HFF-Myc (cell line): ENCODE data around the gene STOML1.

Experiments used
- DNase-seq: peaks from one replicate; pipeline ENCODE4 v3.0.0-alpha.2; 2011; ENCODE audit warnings: low read depth; ENCODE audit errors: extremely low read depth
- H3K4me3 ChIP-seq: replicated peaks from 2 replicates; pipeline ENCODE4 v1.5.1; 2011; ENCODE audit warnings: low read depth, mild to moderate bottlenecking, control low read depth, low read length
- TF ChIP-seq, protein P1 (sequence below): IDR thresholded peaks from 2 replicates; pipeline ENCODE4 v1.5.1; 2012; ENCODE audit warnings: mild to moderate bottlenecking, low read depth, low read length, control low read depth; ENCODE audit errors: missing control alignments

The STOML1 gene

DNA sequence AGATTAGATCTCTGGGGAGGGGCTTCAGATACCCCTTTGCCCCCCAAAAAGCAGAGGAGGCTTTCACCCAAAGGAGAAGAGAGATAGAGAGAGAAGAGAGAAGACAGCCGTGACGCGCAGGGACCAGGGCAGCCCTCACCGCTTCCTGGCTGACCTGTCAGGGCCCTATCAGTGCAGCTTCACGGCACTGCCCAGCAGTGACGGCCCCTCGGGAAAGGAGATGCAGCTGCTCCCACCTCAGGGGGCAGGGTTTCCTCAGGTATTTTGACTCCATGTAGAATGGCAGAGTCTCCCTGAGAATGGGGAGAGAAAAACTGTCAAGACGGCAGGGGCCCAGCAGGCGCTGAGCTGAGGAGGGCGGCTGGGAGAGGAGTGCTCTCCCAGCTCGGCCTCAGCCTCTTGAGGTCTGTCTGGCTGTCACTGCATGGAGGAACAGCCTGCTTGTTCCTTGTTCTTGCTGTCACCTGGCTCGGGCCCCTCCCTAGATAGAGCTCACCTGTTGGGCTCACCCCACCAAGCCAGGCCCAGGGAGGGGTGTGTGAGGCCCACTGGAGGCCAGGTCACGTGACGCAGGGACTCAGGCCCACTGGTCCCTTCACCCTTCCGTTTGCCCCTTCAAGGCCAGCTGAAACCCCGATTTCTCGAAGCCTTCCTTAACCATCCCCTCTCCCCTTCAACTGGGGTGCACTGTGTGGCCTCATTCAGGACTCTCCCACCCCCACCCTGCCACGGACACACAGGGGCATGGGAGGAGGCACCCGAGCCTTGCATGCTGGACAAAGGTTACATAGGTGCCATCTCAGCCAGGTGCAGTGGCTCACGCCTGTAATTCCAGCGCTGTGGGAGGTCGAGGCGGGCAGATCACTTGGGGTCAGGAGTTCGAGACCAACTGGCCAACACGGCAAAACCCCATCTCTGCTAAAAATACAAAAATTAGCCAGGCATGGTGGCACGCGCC is 37.6 kb downstream of the STOML1 start:
- DNase-seq: no peak
- TF ChIP-seq, protein P1, sequence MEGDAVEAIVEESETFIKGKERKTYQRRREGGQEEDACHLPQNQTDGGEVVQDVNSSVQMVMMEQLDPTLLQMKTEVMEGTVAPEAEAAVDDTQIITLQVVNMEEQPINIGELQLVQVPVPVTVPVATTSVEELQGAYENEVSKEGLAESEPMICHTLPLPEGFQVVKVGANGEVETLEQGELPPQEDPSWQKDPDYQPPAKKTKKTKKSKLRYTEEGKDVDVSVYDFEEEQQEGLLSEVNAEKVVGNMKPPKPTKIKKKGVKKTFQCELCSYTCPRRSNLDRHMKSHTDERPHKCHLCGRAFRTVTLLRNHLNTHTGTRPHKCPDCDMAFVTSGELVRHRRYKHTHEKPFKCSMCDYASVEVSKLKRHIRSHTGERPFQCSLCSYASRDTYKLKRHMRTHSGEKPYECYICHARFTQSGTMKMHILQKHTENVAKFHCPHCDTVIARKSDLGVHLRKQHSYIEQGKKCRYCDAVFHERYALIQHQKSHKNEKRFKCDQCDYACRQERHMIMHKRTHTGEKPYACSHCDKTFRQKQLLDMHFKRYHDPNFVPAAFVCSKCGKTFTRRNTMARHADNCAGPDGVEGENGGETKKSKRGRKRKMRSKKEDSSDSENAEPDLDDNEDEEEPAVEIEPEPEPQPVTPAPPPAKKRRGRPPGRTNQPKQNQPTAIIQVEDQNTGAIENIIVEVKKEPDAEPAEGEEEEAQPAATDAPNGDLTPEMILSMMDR: no peak
- no peak overlapping the region for H3K4me3 ChIP-seq

DNA sequence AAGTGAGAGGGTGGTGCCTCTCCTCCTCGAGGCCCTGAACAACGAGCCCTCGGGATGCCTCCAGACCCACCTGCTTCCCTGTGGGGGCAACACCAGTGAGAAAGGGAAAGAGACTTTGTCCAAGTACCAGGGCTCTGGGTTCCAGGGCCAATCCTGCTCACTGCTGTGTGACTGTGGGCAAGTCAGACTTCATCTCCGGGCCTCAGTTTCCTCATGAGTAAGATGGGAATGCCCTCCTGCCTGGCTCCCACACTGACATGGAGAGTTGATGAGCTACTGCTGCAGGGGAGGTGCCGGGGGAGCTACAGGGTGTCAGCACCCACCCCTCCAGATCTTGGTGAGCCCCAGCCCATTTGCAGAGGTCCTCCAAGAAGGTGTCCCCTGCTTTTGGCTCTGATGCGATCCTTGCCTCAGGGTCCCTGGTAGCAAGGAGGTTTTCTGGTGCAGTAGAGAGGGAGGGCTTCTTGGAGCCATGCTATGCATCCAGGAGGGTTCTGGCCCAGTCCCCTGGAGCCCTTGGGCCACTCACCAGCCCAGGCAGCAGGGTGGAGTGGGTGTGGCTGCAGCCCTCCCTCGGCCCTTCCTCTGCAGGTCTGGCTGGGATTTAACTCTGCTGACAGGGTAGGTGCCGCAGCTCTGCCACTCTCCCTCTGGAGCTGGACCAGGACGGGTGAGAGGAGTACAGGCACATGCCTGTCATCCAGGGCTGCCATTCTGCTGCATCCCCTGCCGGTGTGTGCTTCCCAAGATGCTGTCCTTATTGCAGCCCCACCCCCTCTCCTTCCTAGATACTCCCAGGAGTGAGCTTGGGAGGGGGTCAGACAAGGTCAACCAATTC is 39.0 kb downstream of the STOML1 start:
- DNase-seq: no peak
- TF ChIP-seq, protein P1: no peak
- H3K4me3 ChIP-seq: no peak overlapping the region

DNA sequence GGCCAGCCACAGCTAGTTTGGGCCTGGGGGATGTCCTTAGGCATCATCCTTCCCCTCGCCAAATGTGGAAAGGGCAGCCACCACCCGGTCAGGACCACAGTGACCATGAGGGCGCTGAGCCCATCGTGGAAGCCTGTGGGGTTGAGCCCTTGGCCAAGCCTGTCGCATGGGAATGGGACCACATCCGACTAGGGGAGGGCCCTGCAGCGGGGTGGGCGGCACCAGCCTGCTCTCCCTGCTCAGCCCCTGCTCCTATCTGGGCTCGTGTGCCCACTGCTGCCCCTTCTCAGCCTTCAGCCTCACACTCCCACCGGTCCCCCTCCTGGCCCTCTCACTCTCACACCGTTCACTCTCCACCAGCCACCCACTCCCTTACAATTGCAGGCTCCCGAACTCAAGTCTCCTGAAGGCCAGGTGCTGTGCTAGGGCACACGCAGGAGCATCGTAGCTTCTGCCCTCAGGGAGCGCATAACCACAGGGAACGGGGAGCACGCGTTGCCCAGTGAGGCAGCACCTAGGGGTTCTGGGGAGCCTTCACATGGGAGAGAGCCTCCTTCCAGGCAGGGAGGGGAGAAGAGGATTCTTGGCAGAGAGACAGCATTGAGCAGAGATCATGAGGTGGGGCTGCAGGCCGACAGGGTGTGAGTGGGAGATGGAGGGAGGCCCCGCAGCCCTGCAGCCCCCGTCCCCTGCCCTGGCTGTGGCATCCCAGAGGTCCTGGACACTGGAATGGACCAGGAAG is 39.8 kb downstream of the STOML1 start:
- TF ChIP-seq, protein P1: no peak
- no peak overlapping the region for H3K4me3 ChIP-seq
- DNase-seq: no peak

DNA sequence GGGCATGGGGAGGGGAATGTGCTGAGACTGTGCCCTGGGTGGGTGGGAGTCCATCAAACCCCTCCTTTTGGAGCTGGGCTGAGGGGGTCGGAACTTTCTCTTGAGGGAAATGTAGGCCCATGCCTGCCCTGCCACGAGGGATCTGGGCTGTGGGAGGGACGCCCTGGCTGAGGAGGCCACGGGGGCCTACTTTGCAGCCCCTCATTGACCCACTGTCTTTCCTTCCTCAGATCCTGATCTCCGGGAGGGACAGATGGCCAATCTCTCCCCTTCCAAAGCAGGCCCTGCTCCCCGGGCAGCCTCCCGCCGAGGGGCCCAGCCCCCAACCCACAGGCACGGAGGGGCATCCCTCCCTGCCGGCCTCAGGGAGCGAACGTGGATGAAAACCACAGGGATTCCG is 40.5 kb downstream of the STOML1 start:
- TF ChIP-seq, protein P1: no peak
- DNase-seq: no peak
- H3K4me3 ChIP-seq: no peak overlapping the region

DNA sequence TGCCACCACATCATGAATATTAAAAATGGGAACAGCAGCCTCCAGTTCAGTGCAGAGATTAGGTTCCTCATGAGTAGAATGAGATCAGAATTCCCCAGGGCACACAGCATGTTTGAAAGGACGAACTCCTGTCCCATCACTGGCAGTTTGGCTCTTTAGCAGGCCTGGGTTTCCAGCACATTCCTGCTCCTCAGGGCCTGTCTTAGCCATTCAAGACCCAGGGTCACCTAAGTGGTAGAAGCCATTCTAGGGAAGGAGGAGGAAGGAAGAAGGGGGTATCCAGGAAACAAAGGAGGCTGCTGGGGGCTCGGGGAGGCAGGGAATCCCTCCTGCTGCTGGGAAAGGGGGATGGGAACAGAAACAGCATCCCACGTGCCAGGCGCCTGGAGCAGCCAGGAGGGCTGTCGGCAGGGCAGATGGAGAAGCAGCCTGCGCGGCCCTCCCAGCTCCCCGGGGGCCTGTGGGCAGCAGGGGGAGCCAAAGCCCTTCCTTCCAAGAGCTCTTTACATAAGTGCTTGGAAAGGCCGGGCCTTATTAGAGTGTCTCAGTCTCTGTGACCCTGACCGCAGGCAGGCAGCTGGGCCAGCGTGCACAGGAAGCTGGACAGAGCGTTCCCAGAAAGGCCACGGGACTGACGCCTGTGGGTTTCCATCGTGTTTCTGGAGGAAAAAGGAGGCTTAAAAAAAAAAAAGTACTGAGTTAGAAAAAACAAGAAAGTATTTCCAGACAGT is 41.1 kb downstream of the STOML1 start:
- DNase-seq: peak; percentile 90
- TF ChIP-seq, protein P1: peak; percentile 95
- H3K4me3 ChIP-seq: no peak overlapping the region

DNA sequence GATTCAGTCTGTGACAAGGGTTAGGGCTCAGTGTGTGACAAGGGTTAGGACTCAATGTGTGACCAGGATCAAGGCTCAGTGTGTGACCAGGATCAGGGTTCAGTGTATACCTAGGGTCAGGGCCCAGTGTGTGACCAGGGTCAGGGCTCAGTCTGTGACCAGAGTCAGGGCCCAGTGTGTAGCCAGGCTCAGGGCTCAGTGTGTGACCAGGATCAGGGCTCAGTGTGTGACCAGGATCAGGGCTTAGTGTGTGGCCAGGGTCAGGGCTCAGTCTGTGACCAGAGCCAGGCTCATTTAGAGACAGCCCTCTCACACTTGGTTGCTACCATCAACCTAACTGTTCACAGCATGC is 41.6 kb downstream of the STOML1 start:
- H3K4me3 ChIP-seq: no peak overlapping the region
- no peak for DNase-seq
- TF ChIP-seq, protein P1: no peak
